NOMO-1 treated with dmso at 0.1 percent for 144 hours (cell line): ENCODE measurements around the gene IGFBPL1.
"Not testable (repeated sequence)": the region's sequence is repeated elsewhere in the genome, so short reads cannot be mapped to it uniquely, and the experiment has no call there.

Experiments used
- DNase-seq: peaks from one replicate; lab custom pipeline; 2025; ENCODE audit not compliant: unreplicated experiment; lab: John Stamatoyannopoulos, UW

IGFBPL1 gene

GRCh38 chr9:38401994-38402393 is 22.3 kb downstream of the IGFBPL1 start:
- DNase-seq, result no peak

GRCh38 chr9:38399191-38399590 is 25.1 kb downstream of the IGFBPL1 start:
- not testable (repeated sequence) for DNase-seq

- DNase-seq, result no peak
Measured at GRCh38 chr9:38396371-38396671, 27.9 kb downstream of the IGFBPL1 start.

GRCh38 chr9:38395653-38396370 is 28.4 kb downstream of the IGFBPL1 start:
- DNase-seq, result no peak

GRCh38 chr9:38394416-38394815 is 29.8 kb downstream of the IGFBPL1 start:
- no peak for DNase-seq

- no peak for DNase-seq
Measured at GRCh38 chr9:38393128-38393796, 31.0 kb downstream of the IGFBPL1 start.

- peak; percentile 42 for DNase-seq
Measured at GRCh38 chr9:38392235-38393127, 31.8 kb downstream of the IGFBPL1 start, which contains the start of gene ALDH1B1. Gene ALDH1B1, plus strand, starts transcription at chr9:38392702. Its CDS starts 3,047 bp downstream, at chr9:38395749.

- DNase-seq, result no peak
Measured at GRCh38 chr9:38391278-38392118, 32.8 kb downstream of the IGFBPL1 start.

- DNase-seq, result no peak
Measured at GRCh38 chr9:38390851-38391250, 33.4 kb downstream of the IGFBPL1 start.

- no peak for DNase-seq
Measured at GRCh38 chr9:38390442-38390841, 33.8 kb downstream of the IGFBPL1 start.

GRCh38 chr9:38389313-38389712 is 34.9 kb downstream of the IGFBPL1 start:
- no peak for DNase-seq

- DNase-seq, result no peak
Measured at GRCh38 chr9:38388283-38389223, 35.7 kb downstream of the IGFBPL1 start.

- no peak for DNase-seq
Measured at GRCh38 chr9:38387751-38388150, 36.5 kb downstream of the IGFBPL1 start.

GRCh38 chr9:38387066-38387465 is 37.2 kb downstream of the IGFBPL1 start:
- DNase-seq, result no peak

GRCh38 chr9:38386319-38386895 is 37.8 kb downstream of the IGFBPL1 start:
- DNase-seq, result no peak

GRCh38 chr9:38385896-38386295 is 38.4 kb downstream of the IGFBPL1 start:
- no peak for DNase-seq

GRCh38 chr9:38384990-38385848 is 39.0 kb downstream of the IGFBPL1 start:
- DNase-seq, result no peak

- DNase-seq, result no peak
Measured at GRCh38 chr9:38382141-38382540, 42.1 kb downstream of the IGFBPL1 start.
